HG03442 (cell line): ENCODE results near the gene NDST1.

Experiments
- ATAC-seq: cut with Tn5 transposase; IDR thresholded peaks from one replicate; pipeline ENCODE4 v1.9.1; 2021; ENCODE audit warnings: mild to moderate bottlenecking, moderate library complexity; ENCODE audit not compliant: unreplicated experiment

Gene NDST1

GRCh38 chr5:150601491-150602345 is 93.8 kb downstream of the NDST1 start:
- ATAC-seq = no peak

- no peak for ATAC-seq
Measured at GRCh38 chr5:150603052-150603451, 95.1 kb downstream of the NDST1 start.

- ATAC-seq = no peak
Measured at GRCh38 chr5:150603491-150603890, 95.6 kb downstream of the NDST1 start.

GRCh38 chr5:150604010-150604409 is 96.1 kb downstream of the NDST1 start:
- no peak for ATAC-seq

GRCh38 chr5:150604894-150605440 is 97.0 kb downstream of the NDST1 start:
- ATAC-seq = no peak

GRCh38 chr5:150605546-150605945 is 97.6 kb downstream of the NDST1 start:
- ATAC-seq = no peak

GRCh38 chr5:150606476-150606875 is 98.5 kb downstream of the NDST1 start:
- no peak for ATAC-seq

- ATAC-seq = no peak
Measured at GRCh38 chr5:150607105-150607504, 99.2 kb downstream of the NDST1 start.
